ENCODE data around the gene PCYOX1L.
"Not testable (repeated sequence)": the region's sequence is repeated elsewhere in the genome, so short reads cannot be mapped to it uniquely, and the experiment has no call there.

PCYOX1L gene

DNA sequence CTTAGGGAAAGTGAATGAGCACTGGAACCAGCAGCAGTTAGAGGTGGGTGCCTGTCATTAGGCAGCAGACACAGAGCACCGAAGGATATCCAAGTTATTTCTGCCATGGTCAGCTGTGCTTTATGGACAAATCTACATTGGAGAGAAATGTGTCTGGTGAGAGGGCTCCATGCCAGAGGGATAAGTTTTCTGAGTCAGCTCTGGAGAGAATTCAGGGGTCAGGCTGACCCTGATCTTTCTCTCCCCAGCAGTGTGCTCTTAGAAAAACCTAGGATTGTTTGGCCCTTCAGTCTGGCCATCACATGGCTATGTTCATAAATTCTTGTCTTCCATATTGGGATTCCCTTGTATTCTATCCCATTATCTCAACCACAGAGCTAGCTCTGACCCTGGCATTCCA is 30.1 kb downstream of the PCYOX1L start:
- DNase-seq (ENCODE audit: low read depth), result no peak
- TF ChIP-seq, protein P1, sequence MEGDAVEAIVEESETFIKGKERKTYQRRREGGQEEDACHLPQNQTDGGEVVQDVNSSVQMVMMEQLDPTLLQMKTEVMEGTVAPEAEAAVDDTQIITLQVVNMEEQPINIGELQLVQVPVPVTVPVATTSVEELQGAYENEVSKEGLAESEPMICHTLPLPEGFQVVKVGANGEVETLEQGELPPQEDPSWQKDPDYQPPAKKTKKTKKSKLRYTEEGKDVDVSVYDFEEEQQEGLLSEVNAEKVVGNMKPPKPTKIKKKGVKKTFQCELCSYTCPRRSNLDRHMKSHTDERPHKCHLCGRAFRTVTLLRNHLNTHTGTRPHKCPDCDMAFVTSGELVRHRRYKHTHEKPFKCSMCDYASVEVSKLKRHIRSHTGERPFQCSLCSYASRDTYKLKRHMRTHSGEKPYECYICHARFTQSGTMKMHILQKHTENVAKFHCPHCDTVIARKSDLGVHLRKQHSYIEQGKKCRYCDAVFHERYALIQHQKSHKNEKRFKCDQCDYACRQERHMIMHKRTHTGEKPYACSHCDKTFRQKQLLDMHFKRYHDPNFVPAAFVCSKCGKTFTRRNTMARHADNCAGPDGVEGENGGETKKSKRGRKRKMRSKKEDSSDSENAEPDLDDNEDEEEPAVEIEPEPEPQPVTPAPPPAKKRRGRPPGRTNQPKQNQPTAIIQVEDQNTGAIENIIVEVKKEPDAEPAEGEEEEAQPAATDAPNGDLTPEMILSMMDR (IDR thresholded peaks at IDR 0.05; ENCODE audit: low read depth, low read length, missing control alignments), result no peak
- H3K4me3 ChIP-seq (ENCODE audit: low read depth, low read length), result no peak overlapping the region

DNA sequence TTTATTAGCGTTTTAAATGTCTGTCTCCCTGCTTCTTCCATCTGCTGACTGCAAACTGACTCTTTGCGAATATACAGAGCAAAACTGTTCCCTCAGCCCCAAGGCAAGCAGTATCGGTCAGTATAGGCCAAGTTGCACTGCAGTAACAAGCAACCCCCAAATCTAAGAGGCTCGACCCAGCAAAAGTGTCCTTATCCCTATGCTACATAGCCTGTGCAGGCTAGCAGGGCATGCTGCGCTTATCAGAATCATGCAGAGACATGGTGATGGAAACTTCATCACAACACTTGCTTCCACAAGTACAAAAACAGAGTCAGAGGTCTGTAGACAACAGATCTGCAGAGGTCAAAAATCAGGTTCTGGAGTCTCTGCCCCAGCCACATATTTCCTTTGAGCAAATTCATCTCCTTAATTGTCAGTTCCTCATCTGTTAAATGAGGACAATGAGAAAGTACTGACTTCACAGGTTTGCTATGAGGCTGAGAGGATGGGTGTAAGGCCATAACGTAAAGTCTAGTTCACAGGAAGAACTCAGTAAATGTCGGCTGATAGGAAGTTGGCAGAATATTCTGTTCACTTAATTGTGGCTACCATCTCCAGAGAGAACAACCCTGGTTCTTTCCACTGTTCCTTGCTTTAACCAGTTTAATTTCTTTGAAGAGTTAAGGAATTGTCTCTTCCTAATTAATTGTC is 30.8 kb downstream of the PCYOX1L start:
- TF ChIP-seq, protein P1 (IDR thresholded peaks at IDR 0.05; ENCODE audit: low read depth, low read length, missing control alignments), result no peak
- no peak for DNase-seq (ENCODE audit: low read depth)
- no peak overlapping the region for H3K4me3 ChIP-seq (ENCODE audit: low read depth, low read length)

DNA sequence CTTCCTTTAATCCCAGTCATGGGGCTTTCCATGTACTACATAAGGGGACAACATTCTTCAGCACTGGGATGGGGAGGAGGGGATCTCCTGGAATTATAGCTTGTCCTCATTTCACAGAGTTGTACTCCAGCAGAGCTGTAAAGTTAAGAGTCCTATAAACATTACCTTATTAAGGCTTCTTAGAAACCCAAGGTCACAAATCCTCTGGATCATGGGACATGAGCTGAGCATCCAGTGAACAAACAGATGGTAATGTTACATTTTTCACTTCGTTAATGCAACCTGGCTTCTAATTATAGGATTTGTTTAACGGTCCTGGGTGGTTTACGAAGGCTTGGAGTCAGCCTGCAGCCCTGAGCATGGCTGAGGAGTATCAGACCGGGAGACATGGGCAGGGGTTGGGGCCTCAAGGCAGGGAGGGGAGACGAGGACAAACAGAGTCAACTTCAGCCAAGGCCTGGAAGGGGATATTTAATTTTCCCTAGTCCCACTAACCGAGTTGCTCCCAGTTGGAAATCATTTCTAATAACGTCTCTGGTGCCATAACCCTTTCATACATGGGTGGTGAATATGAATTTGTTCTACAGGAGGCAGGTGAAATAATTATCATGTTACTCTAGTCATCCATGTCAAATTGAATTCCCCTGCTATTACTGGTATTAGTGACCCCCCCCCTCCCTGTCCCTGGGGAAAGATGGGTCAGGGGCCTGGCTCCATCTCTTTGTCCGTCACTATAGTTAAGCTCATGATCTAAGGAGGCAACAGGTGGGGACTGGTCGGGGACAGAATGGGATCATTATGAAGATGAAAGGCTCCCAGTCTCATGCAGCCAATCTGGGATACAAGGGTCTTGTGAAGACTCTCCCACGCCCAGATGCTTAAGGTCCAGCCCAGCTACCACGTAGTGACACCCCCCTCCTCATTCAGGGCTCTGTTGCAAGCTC is 32.0 kb downstream of the PCYOX1L start:
- H3K4me3 ChIP-seq (ENCODE audit: low read depth, low read length), result no peak overlapping the region
- no peak for DNase-seq (ENCODE audit: low read depth)
- TF ChIP-seq, protein P1 (IDR thresholded peaks at IDR 0.05; ENCODE audit: low read depth, low read length, missing control alignments), result no peak

DNA sequence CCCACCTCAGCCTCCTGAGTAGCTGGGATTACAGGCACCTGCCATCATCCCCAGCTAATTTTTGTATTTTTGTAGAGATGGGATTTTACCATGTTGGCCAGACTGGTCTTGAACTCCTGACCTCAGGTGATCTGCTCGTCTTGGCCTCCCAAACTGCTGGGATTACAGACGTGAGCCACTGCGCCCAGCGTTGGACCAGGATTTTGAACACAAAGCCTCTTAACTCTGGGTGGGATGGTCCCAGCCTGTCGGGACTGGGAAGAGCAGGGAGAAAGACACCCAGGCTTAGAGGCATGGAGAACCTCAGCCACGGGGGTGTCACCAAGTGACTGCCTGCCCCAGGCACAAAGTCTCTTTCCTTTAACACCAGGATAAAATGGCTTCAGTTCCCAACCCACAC is 33.2 kb downstream of the PCYOX1L start:
- not testable (repeated sequence) for DNase-seq (ENCODE audit: low read depth); H3K4me3 ChIP-seq (ENCODE audit: low read depth, low read length)

DNA sequence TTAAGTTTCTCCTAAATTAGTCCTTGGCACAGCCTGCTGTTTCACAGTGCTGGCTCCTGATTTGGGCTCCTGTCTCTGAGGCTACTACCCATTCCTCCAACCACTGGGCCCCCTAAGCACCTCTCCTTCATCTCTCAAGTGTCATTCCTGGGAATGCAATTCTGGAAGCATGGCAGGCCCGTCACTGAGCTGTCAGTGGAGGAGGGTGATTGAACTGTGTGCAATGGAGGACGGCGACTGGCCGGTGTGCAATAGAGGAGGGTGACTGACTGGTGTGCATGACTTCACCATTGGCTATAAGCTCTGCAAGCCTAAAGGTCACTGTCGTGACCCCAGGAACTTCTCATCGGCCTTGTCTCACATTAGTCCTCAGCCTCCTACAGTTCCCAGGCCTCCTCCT is 33.7 kb downstream of the PCYOX1L start:
- DNase-seq (ENCODE audit: low read depth), result no peak
- TF ChIP-seq, protein P1 (IDR thresholded peaks at IDR 0.05; ENCODE audit: low read depth, low read length, missing control alignments), result no peak
- no peak overlapping the region for H3K4me3 ChIP-seq (ENCODE audit: low read depth, low read length)

DNA sequence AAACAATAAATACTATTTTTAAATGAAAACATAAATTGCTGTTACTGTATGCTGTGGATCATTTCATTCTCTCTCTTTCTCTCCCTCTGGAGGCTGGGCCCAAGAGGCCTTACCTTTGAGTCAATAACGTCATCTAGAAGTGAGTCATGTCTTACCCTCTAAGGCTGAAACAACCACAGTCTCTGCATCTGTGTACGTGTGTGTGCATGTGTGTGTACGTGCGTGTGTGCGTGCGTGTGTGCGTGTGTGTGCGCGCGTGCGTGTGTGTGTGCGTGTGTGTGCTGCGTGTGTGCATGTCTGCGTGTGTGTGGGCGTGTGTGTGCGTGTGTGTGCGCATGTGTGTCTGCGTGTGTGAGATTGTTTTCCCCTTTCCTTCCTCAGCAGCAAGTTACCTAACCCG is 34.9 kb downstream of the PCYOX1L start:
- TF ChIP-seq, protein P1 (IDR thresholded peaks at IDR 0.05; ENCODE audit: low read depth, low read length, missing control alignments), result no peak
- DNase-seq (ENCODE audit: low read depth), result no peak
- no peak overlapping the region for H3K4me3 ChIP-seq (ENCODE audit: low read depth, low read length)

DNA sequence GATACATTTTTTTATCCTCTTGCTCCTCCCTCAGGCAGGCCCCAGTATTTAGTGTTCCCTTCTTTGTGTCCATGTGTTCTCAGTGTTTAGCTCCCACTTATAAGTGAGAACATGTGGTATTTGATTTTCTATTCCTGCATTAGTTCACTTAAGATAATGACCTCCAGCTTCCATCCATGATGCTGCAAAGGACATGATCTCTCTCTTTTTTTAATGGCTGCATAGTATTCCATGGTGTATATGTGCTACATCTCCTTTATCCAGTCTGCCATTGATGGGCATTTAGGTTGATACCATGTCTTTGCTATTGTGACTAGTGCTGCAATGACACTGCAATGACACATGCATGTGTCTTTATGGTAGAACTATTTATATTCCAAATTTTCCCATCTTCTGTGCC is 37.1 kb downstream of the PCYOX1L start:
- not testable (repeated sequence) for H3K4me3 ChIP-seq (ENCODE audit: low read depth, low read length); DNase-seq (ENCODE audit: low read depth)

DNA sequence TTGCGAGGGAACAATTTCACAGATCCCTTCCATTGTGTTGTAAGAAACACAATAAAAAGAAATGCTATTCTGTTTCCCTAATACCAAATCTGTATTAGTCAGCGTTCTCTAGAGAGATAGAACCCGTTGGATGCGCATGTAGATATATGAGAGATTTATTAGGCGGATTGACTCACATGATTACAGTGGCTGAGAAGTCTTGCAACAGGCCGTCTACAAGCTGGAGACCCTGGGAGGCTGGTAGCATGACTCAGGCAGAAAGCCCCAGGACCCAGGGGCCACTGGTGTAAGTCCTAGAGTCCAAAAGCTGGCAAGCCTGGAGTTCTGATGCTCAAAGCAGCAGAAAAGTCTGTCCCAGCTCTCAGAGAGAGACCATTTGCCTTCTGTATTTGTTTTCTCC is 39.7 kb downstream of the PCYOX1L start:
- no peak for DNase-seq (ENCODE audit: low read depth)
- TF ChIP-seq, protein P1 (IDR thresholded peaks at IDR 0.05; ENCODE audit: low read depth, low read length, missing control alignments), result no peak
- no peak overlapping the region for H3K4me3 ChIP-seq (ENCODE audit: low read depth, low read length)

DNA sequence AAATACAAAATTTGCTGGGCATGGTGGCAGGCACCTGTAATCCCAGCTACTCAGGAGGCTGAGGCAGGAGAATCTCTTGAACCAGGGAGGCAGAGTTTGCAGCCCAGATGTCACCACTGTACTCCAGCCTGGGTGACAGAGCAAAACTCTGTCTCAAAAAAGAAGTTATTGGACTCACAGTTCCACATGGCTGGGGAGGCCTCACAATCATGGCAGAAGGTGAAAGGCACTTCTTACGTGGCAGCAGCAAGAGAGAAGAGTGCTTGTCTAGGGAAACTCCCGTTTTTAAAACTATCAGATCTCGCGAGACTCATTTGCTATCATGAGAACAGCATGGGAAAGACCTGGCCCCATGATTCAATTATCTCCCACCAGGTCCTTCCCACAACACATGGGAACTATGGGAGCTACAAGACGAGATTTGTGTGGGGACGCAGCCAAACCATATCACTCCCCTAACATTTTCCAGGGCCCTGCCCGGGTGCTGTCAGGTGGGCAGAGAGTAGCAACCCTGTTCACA is 41.0 kb downstream of the PCYOX1L start:
- not testable (repeated sequence) for DNase-seq (ENCODE audit: low read depth); H3K4me3 ChIP-seq (ENCODE audit: low read depth, low read length)
